A549 (cell line): ENCODE data around the gene ANXA5. TPM values are rescaled to one million over a fixed set of nuclear protein-coding genes. Genes with fewer than 3 reads are reported as not detected.

Experiments
- ATAC-seq, 2 experiments: fragments of 200-7000 bp in 1 of 2; fragments of >200 bp in 1 of 2; cut with Nextera tagmentation in 1 of 2; cut with Tn5 transposase in 1 of 2; 3 replicates each; pipeline versions ENCODE4 v1.8.0 to v1.9.1; 2018 to 2020; ENCODE audit warnings: mild to moderate bottlenecking in 1 of 2, moderate library complexity in 1 of 2
- CTCF ChIA-PET: fragments of 300-600 bp; sonication (Branson Sonifier 250); formaldehyde crosslinking; extraction: SDS; loops from one replicate; lab custom pipeline; 2021; ENCODE audit warnings: antibody characterized with exemption, inconsistent platforms; lab: Yijun Ruan, JAX
- POLR2A ChIA-PET: fragments of 350-600 bp; formaldehyde crosslinking; extraction: SDS; loops from one replicate; lab custom pipeline; 2021; ENCODE audit warnings: antibody characterized with exemption, inconsistent platforms; lab: Yijun Ruan, JAX
- DNase-seq, 2 experiments: peaks; one replicate each; pipeline versions ENCODE4 v3.0.0 to v3.0.0-alpha.2; 2011 to 2016; ENCODE audit warnings: low read depth in 1 of 2, low spot score in 1 of 2
- FAIRE-seq: peaks from 2 replicates; lab custom pipeline; 2011; peaks lifted over from hg19 to GRCh38; lab: Jason Lieb, UNC
- H3K27ac ChIP-seq, 2 experiments: fragments of >200 bp; sonication (Bioruptor Twin); formaldehyde crosslinking; 3 replicates each; pipeline ENCODE4 v1.5.1; 2016 to 2017
- H3K4me1 ChIP-seq: fragments of >200 bp; sonication (Bioruptor Twin); formaldehyde crosslinking; 3 replicates; pipeline ENCODE4 v1.6.1; 2016
- H3K4me2 ChIP-seq: fragments of >200 bp; sonication (Bioruptor Twin); formaldehyde crosslinking; 3 replicates; pipeline ENCODE4 v1.6.1; 2016
- H3K4me3 ChIP-seq: fragments of >200 bp; sonication (Bioruptor Twin); formaldehyde crosslinking; 3 replicates; pipeline ENCODE4 v1.5.1; 2016
- H3K9me3 ChIP-seq: fragments of >200 bp; sonication (Bioruptor Twin); formaldehyde crosslinking; 3 replicates; pipeline ENCODE4 v1.6.1; 2016
- BHLHE40 ChIP-seq: IDR thresholded peaks from 2 replicates; pipeline ENCODE4 v1.6.1; 2012; ENCODE audit warnings: low read depth, low read length, inconsistent platforms
- CBX8 ChIP-seq: fragments of 200-600 bp; sonication (generic); IDR thresholded peaks from 2 replicates; pipeline ENCODE4 v1.6.1; 2016
- CEBPB ChIP-seq, 2 experiments: fragments of >200 bp in 1 of 2; sonication (Bioruptor Twin) in 1 of 2; formaldehyde crosslinking in 1 of 2; IDR thresholded peaks; 2 replicates each; pipeline ENCODE4 v1.6.1; 2012 to 2016
- EHMT2 ChIP-seq: fragments of 200-600 bp; sonication (generic); IDR thresholded peaks from 2 replicates; pipeline ENCODE4 v1.6.1; 2016; ENCODE audit warnings: antibody characterized with exemption, low read depth, mild to moderate bottlenecking, moderate library complexity
- ELK1 ChIP-seq: fragments of 150-350 bp; IDR thresholded peaks from 2 replicates; pipeline ENCODE4 v1.6.1; 2014; ENCODE audit warnings: low read depth, mild to moderate bottlenecking, low read length
- ESRRA ChIP-seq: fragments of 150-350 bp; IDR thresholded peaks from 2 replicates; pipeline ENCODE4 v1.6.1; 2014; ENCODE audit warnings: mild to moderate bottlenecking, low read length, borderline replicate concordance
- HOXB5 ChIP-seq: fragments of 250-450 bp; sonication (Bioruptor Pico); IDR thresholded peaks from 2 replicates; pipeline ENCODE4 v1.5.0; 2020; ENCODE audit warnings: mild to moderate bottlenecking, moderate library complexity
- JUNB ChIP-seq: fragments of >200 bp; sonication (Bioruptor Twin); formaldehyde crosslinking; IDR thresholded peaks from 2 replicates; pipeline ENCODE4 v1.6.1; 2016
- KDM5A ChIP-seq: fragments of 200-600 bp; sonication (generic); IDR thresholded peaks from 2 replicates; pipeline ENCODE4 v1.6.1; 2016; ENCODE audit warnings: antibody characterized with exemption, mild to moderate bottlenecking
- MAFK ChIP-seq: fragments of 450-650 bp; IDR thresholded peaks from 2 replicates; pipeline ENCODE4 v1.6.1; 2014; ENCODE audit not compliant: partially characterized antibody
- MAZ ChIP-seq: fragments of 150-350 bp; IDR thresholded peaks from 2 replicates; pipeline ENCODE4 v1.6.1; 2014; ENCODE audit warnings: antibody characterized with exemption, low read depth, low read length, borderline replicate concordance
- NPAS2 ChIP-seq: fragments of 250-450 bp; sonication (Bioruptor Pico); IDR thresholded peaks from 2 replicates; pipeline ENCODE4 v1.8.0; 2022; ENCODE audit warnings: mild to moderate bottlenecking, moderate library complexity, borderline replicate concordance
- PHF8 ChIP-seq: fragments of 200-600 bp; sonication (generic); IDR thresholded peaks from 2 replicates; pipeline ENCODE4 v1.6.1; 2016; ENCODE audit warnings: low read depth, mild to moderate bottlenecking, antibody characterized with exemption, moderate library complexity, borderline replicate concordance
- POLR2A ChIP-seq: IDR thresholded peaks from 2 replicates; pipeline ENCODE4 v1.6.1; 2012; ENCODE audit warnings: mild to moderate bottlenecking, low read length
- POLR2AphosphoS2 ChIP-seq: conservative IDR thresholded peaks from 2 replicates; pipeline ENCODE4 v1.6.1; 2012; ENCODE audit warnings: low read length, improper control_type of control experiment, inconsistent platforms
- RARB ChIP-seq: fragments of 250-450 bp; sonication (Bioruptor Pico); IDR thresholded peaks from 2 replicates; pipeline ENCODE4 v1.8.0; 2021; ENCODE audit warnings: mild to moderate bottlenecking, moderate library complexity
- RNF2 ChIP-seq: fragments of 200-600 bp; sonication (generic); IDR thresholded peaks from 2 replicates; pipeline ENCODE4 v1.6.1; 2016; ENCODE audit warnings: low read depth, mild to moderate bottlenecking, antibody characterized with exemption, moderate library complexity, borderline replicate concordance
- SMC3 ChIP-seq: fragments of >200 bp; sonication (Bioruptor Twin); formaldehyde crosslinking; IDR thresholded peaks from 3 replicates; pipeline ENCODE4 v1.6.1; 2018; ENCODE audit warnings: inconsistent platforms
- WGBS: methylation state at CpG from one replicate; pipeline ENCODE4 v1.1.6; 2017; ENCODE audit errors: missing lambda C conversion rate; 5-methylcytosine and 5-hydroxymethylcytosine counted together
- polyA plus RNA-seq, 4 experiments: library from polyadenylated mRNA; depleted of rRNA in 3 of 4; stranded (reverse); fragments of >200 nt; fragmentation: RNase III in 1 of 4; extraction: RNeasy Plus Mini Kit Qiagen cat#74134 plus additional on column Dnase treatment in 1 of 4; gene quantifications; 2 replicates in 3 of 4; 3 replicates in 1 of 4; pipeline ENCODE4 v1.2.3, GENCODE V29; 2011 to 2017
- TF ChIP-seq, protein P1 (sequence below): fragments of 200-600 bp; sonication (generic); IDR thresholded peaks from 2 replicates; pipeline ENCODE4 v1.6.1; 2016; ENCODE audit warnings: antibody characterized with exemption, mild to moderate bottlenecking, moderate library complexity
- TF ChIP-seq, protein P2 (sequence below): IDR thresholded peaks from 2 replicates; pipeline ENCODE4 v1.6.1; 2012; ENCODE audit warnings: low read depth, borderline replicate concordance
- TF ChIP-seq, protein P3 (sequence below): fragments of 450-650 bp; IDR thresholded peaks from 2 replicates; pipeline ENCODE4 v1.6.1; 2014; ENCODE audit warnings: antibody characterized with exemption
- TF ChIP-seq, protein P4 (sequence below): fragments of >200 bp; sonication (Bioruptor Twin); formaldehyde crosslinking; IDR thresholded peaks from 3 replicates; pipeline ENCODE4 v1.6.1; 2016

ANXA5 gene
- polyA plus RNA-seq, 2 of the 4 experiments (the other 2 are of a cell fraction): 356 to 441 TPM

DNA sequence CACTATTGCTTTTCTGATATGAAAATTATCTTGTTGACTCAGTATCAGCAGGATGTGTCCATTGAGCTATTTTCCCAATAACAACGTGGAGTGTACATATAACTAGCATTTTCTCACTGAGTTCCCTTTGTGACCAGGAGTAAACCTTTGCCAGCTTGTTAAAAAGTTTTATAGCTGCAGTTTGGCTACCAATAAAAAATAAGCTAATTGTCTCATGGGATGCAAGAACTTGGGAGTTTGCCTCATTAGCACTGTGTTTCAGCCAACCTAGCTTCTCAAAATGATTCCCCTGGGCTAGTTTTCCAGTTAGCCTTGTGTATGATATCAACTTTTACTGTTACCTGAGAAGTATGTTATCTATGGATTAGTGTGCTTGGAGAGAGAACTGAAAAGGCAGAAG lies 24.9 kb upstream of the ANXA5 start:
- Histone ChIP-seq H3K27ac (no peak overlapping the region), H3K4me3 (no peak overlapping the region), H3K9me3 (no peaks in the 10 kb centered on the region), H3K4me2 (no peak overlapping the region), H3K4me1 (0 out of 3 replicates have a peak, but pooled peaks cover 5% of the 10 kb centered on the region)
- ATAC-seq: no peak
- ChIA-PET POLR2A (no interaction called here), CTCF (interaction anchor here (0.7 kb wide), 1 partner anchor 24 kb away, joined by 4 read pairs; no protein-coding TSS in a partner anchor)
- FAIRE-seq: no peak
- WGBS: 33% methylated on average over 1 of the region's 1 CpG
- DNase-seq: no peak
- TF ChIP-seq PHF8 (no peak), KDM5A (no peak), POLR2A (no peak), RARB (CRISPR knock-in tag) (no peak), RNF2 (no peak), NPAS2 (no peak), HOXB5 (CRISPR knock-in tag) (no peak), CEBPB (IDR thresholded peaks at IDR 0.05) (no peak), ELK1 (no peak), MAZ (no peak), JUNB (no peak), EHMT2 (no peak), ESRRA (no peak), BHLHE40 (no peak), CBX8 (no peak)
- TF ChIP-seq, protein P1, sequence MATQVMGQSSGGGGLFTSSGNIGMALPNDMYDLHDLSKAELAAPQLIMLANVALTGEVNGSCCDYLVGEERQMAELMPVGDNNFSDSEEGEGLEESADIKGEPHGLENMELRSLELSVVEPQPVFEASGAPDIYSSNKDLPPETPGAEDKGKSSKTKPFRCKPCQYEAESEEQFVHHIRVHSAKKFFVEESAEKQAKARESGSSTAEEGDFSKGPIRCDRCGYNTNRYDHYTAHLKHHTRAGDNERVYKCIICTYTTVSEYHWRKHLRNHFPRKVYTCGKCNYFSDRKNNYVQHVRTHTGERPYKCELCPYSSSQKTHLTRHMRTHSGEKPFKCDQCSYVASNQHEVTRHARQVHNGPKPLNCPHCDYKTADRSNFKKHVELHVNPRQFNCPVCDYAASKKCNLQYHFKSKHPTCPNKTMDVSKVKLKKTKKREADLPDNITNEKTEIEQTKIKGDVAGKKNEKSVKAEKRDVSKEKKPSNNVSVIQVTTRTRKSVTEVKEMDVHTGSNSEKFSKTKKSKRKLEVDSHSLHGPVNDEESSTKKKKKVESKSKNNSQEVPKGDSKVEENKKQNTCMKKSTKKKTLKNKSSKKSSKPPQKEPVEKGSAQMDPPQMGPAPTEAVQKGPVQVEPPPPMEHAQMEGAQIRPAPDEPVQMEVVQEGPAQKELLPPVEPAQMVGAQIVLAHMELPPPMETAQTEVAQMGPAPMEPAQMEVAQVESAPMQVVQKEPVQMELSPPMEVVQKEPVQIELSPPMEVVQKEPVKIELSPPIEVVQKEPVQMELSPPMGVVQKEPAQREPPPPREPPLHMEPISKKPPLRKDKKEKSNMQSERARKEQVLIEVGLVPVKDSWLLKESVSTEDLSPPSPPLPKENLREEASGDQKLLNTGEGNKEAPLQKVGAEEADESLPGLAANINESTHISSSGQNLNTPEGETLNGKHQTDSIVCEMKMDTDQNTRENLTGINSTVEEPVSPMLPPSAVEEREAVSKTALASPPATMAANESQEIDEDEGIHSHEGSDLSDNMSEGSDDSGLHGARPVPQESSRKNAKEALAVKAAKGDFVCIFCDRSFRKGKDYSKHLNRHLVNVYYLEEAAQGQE: no peak
- TF ChIP-seq, protein P2, sequence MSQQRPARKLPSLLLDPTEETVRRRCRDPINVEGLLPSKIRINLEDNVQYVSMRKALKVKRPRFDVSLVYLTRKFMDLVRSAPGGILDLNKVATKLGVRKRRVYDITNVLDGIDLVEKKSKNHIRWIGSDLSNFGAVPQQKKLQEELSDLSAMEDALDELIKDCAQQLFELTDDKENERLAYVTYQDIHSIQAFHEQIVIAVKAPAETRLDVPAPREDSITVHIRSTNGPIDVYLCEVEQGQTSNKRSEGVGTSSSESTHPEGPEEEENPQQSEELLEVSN: no peak
- TF ChIP-seq, protein P3, sequence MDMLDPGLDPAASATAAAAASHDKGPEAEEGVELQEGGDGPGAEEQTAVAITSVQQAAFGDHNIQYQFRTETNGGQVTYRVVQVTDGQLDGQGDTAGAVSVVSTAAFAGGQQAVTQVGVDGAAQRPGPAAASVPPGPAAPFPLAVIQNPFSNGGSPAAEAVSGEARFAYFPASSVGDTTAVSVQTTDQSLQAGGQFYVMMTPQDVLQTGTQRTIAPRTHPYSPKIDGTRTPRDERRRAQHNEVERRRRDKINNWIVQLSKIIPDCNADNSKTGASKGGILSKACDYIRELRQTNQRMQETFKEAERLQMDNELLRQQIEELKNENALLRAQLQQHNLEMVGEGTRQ: no peak
- TF ChIP-seq, protein P4, sequence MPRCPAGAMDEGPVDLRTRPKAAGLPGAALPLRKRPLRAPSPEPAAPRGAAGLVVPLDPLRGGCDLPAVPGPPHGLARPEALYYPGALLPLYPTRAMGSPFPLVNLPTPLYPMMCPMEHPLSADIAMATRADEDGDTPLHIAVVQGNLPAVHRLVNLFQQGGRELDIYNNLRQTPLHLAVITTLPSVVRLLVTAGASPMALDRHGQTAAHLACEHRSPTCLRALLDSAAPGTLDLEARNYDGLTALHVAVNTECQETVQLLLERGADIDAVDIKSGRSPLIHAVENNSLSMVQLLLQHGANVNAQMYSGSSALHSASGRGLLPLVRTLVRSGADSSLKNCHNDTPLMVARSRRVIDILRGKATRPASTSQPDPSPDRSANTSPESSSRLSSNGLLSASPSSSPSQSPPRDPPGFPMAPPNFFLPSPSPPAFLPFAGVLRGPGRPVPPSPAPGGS: no peak

- H3K9me3 ChIP-seq: no peaks in the 10 kb centered on the region
- WGBS: 6% methylated on average over 1 of the region's 1 CpG
- no peak overlapping the region for H3K4me2 ChIP-seq
- POLR2A ChIA-PET: no interaction called here
- TF ChIP-seq SMC3 (no peak), MAFK (no peak), POLR2AphosphoS2 (no peak)
- no peak overlapping the region for H3K4me3 ChIP-seq
- DNase-seq (no peak), ATAC-seq (no peak), FAIRE-seq (no peak)
- H3K27ac ChIP-seq: no peak overlapping the region
- 0 out of 3 replicates have a peak, but pooled peaks cover 5% of the 10 kb centered on the region for H3K4me1 ChIP-seq
- CTCF ChIA-PET: interaction anchor here (1.0 to 1.2 kb wide), 2 partner anchors 17 to 258 kb away, joined by 3 read pairs; no protein-coding TSS in a partner anchor
These were observed 23.3 kb upstream of the ANXA5 start for GRCh38 chr4:121720109-121720508.
